Daoy (cell line): ENCODE data around the gene CDH12. TPM values are rescaled to one million over a fixed set of nuclear protein-coding genes. Genes with fewer than 3 reads are reported as not detected.
"Not testable (repeated sequence)": the region's sequence is repeated elsewhere in the genome, so short reads cannot be mapped to it uniquely, and the experiment has no call there.

Experiments
- DNase-seq: peaks from one replicate; pipeline ENCODE4 v3.0.0-alpha.2; 2015; ENCODE audit warnings: low read depth
- total RNA-seq: library from RNA; depleted of rRNA; stranded (reverse); fragments of >200 nt; shearing (Covaris generic); gene quantifications from 2 replicates; pipeline ENCODE4 v1.2.3, GENCODE V29; 2014

The CDH12 gene
- total RNA-seq, 1 experiment from 2014 or later: 0.06 TPM

GRCh38 chr5:22650511-22650910 is 202.6 kb downstream of the CDH12 start:
- DNase-seq: no peak

- no peak for DNase-seq
Measured at GRCh38 chr5:22649074-22649473, 204.1 kb downstream of the CDH12 start.

- DNase-seq: no peak
Measured at GRCh38 chr5:22644859-22645258, 208.3 kb downstream of the CDH12 start.

- no peak for DNase-seq
Measured at GRCh38 chr5:22643356-22643755, 209.8 kb downstream of the CDH12 start.

- DNase-seq: no peak
Measured at GRCh38 chr5:22631683-22632082, 221.5 kb downstream of the CDH12 start.

GRCh38 chr5:22627029-22627428 is 226.1 kb downstream of the CDH12 start:
- no peak for DNase-seq

- no peak for DNase-seq
Measured at GRCh38 chr5:22625451-22625850, 227.7 kb downstream of the CDH12 start.

GRCh38 chr5:22621084-22621483 is 232.1 kb downstream of the CDH12 start:
- no peak for DNase-seq

- no peak for DNase-seq
Measured at GRCh38 chr5:22615964-22616363, 237.2 kb downstream of the CDH12 start.

GRCh38 chr5:22614486-22615094 is 238.6 kb downstream of the CDH12 start:
- no peak for DNase-seq

- DNase-seq: no peak
Measured at GRCh38 chr5:22612928-22613327, 240.2 kb downstream of the CDH12 start.

- no peak for DNase-seq
Measured at GRCh38 chr5:22611327-22611726, 241.8 kb downstream of the CDH12 start.

- not testable (repeated sequence) for DNase-seq
Measured at GRCh38 chr5:22607498-22607897, 245.6 kb downstream of the CDH12 start.

GRCh38 chr5:22605473-22605872 is 247.7 kb downstream of the CDH12 start:
- DNase-seq: no peak

GRCh38 chr5:22604711-22605110 is 248.4 kb downstream of the CDH12 start:
- no peak for DNase-seq

GRCh38 chr5:22598796-22599195 is 254.3 kb downstream of the CDH12 start:
- DNase-seq: no peak

GRCh38 chr5:22596404-22596970 is 256.7 kb downstream of the CDH12 start:
- no peak for DNase-seq

GRCh38 chr5:22594491-22594890 is 258.7 kb downstream of the CDH12 start:
- DNase-seq: no peak

GRCh38 chr5:22593592-22593991 is 259.6 kb downstream of the CDH12 start:
- DNase-seq: no peak

GRCh38 chr5:22591461-22591860 is 261.7 kb downstream of the CDH12 start:
- DNase-seq: no peak

GRCh38 chr5:22590677-22591268 is 262.4 kb downstream of the CDH12 start:
- DNase-seq: no peak

- no peak for DNase-seq
Measured at GRCh38 chr5:22577711-22578110, 275.4 kb downstream of the CDH12 start.

GRCh38 chr5:22577006-22577405 is 276.1 kb downstream of the CDH12 start:
- DNase-seq: no peak

- DNase-seq: no peak
Measured at GRCh38 chr5:22572941-22573340, 280.2 kb downstream of the CDH12 start.
